Measurements from ENCODE around the gene MYLK2.
"Not testable (repeated sequence)": the region's sequence is repeated elsewhere in the genome, so short reads cannot be mapped to it uniquely, and the experiment has no call there.

MYLK2 gene

DNA sequence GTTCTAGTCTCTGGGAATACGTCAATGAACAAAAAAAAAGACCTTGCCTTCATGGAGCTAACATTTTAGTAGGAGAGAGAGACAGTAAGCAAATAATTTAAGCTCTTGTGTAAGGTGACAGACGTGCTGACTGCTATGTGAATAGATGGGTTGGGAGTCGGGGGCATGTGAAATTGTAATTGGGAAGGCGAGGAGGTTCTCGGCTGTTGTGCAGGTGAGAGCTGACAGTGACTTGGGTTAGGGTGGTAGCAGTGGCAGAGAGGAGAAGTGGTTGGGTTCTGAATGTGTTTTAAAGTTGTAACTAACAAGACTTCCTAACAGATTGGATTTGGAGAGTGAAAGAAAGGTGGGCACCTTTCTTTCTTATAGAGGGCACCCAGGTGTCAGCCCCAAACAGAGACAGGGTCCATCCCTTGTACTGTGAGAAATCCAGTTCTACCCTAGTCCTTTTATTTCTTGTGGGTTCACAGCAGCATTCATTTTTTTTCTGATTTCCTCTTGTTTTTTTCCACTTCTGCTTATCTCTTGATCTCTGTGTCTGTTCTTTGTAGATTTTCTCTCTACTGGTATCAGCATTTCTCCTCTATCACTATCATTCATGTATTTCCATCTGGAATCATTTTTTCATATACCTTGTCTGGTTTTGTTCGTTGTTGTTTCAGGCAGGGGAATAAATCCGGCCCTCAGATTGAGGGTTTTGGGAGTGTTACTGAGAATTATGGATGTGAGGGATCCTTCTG is 15.4 kb upstream of the MYLK2 start:
- H3K27me3 ChIP-seq (ENCODE audit: control insufficient read depth in 1 of 2, insufficient read depth in 2 of 2, low read length in 2 of 2), result no peaks in the 10 kb centered on the region
- H3K4me3 ChIP-seq (ENCODE audit: low read depth in 1 of 2, low read length in 2 of 2), result no peak overlapping the region
- no peaks in the 10 kb centered on the region for H3K9me3 ChIP-seq (ENCODE audit: low read length)
- H3K36me3 ChIP-seq (ENCODE audit: insufficient read depth, low read length), result no peaks in the 10 kb centered on the region
- H3K9ac ChIP-seq (ENCODE audit: low read length), result no peak overlapping the region
- no peaks in the 10 kb centered on the region for H3K4me1 ChIP-seq (ENCODE audit: insufficient read depth, low read length)
- no peak overlapping the region for H3K27ac ChIP-seq (ENCODE audit: low read depth, low read length)

DNA sequence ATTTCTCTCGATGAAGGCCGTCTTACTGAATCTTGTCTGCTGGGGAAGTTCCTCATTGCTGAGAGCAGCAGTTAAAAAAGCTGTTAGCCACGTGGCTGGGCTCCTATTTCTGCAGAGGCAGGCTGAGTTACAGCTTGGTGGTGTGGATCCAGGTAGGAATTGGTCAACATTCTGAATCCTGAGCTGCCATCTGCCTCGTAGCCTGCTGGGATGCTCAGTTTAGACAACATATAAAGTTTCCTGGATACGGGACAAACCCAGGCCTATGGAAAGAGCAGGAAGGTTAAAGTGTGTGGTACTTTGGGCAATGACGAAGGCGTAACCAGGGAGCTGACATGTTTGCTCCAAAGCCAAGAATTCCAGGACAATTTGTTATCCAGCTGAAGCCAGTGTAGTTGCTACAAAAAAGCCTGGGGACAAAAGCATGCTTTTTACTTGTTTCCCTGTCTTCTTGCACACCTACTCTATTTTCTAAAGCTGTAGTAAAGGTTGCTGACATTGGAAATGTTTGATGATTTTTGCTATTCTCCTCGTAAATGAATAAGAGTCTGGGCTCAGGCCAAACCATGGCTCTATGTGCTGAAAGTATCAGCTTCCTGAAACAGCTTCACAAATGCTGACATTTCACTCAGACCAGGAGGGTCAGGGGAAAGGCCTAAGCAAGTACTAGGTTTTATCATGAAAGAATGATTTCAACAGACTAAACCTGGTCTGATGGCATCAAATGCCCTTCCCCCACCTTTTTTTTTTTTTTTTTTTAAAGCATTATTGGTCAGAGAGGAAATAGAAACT is 12.4 kb upstream of the MYLK2 start:
- H3K27ac ChIP-seq (ENCODE audit: low read depth, low read length), result no peak overlapping the region
- no peaks in the 10 kb centered on the region for H3K9me3 ChIP-seq (ENCODE audit: low read length)
- H3K27me3 ChIP-seq (ENCODE audit: control insufficient read depth in 1 of 2, insufficient read depth in 2 of 2, low read length in 2 of 2), result no peaks in the 10 kb centered on the region
- no peaks in the 10 kb centered on the region for H3K36me3 ChIP-seq (ENCODE audit: insufficient read depth, low read length)
- no peak overlapping the region for H3K9ac ChIP-seq (ENCODE audit: low read length)
- no peaks in the 10 kb centered on the region for H3K4me1 ChIP-seq (ENCODE audit: insufficient read depth, low read length)
- no peak overlapping the region for H3K4me3 ChIP-seq (ENCODE audit: low read depth in 1 of 2, low read length in 2 of 2)

DNA sequence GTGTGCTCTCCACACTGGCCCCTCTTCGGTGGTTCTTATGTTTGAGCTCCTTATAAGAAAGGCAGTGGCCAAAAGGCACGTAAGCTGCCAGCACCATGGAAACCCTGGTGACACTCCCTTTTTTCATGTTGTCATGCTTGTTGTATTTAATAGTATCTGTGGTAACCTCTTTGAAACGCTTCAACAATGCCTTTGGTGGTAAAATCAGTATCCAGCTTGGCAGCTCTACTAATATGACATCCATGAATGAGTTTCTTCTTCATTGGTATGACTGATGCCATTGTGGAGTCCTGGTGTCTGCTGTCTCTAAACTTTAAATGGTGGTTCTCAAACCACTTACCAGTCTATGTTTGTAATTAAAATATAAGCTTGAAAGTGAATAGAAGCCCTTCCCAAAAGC is 10.7 kb upstream of the MYLK2 start:
- Histone ChIP-seq H3K27me3 (ENCODE audit: control insufficient read depth in 1 of 2, insufficient read depth in 2 of 2, low read length in 2 of 2) (no peaks in the 10 kb centered on the region), H3K9me3 (ENCODE audit: low read length) (no peaks in the 10 kb centered on the region), H3K4me3 (ENCODE audit: low read depth in 1 of 2, low read length in 2 of 2) (no peak overlapping the region), H3K36me3 (ENCODE audit: insufficient read depth, low read length) (no peaks in the 10 kb centered on the region), H3K27ac (ENCODE audit: low read depth, low read length) (no peak overlapping the region), H3K9ac (ENCODE audit: low read length) (no peak overlapping the region), H3K4me1 (ENCODE audit: insufficient read depth, low read length) (no peaks in the 10 kb centered on the region)

DNA sequence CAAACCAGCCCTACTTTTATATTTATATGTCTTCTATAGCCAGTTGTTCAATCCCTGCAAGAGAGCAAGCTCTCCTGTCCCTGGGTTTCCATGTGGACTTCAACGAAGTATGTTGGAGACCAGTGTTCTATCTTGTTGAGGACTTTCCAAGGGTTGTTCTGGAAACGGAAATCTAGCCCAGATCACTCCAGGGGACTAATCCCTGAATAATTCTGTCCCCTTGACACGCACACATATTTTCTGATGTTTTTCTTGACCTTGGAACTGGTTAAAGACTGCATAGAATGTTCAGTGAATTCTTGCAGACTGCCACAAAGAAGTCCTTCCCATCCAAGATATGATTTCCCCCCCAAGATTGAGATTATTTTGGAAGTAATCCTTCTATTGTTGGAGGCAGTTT is 9.5 kb upstream of the MYLK2 start:
- H3K9me3 ChIP-seq (ENCODE audit: low read length), result no peaks in the 10 kb centered on the region
- H3K9ac ChIP-seq (ENCODE audit: low read length), result no peak overlapping the region
- no peaks in the 10 kb centered on the region for H3K27me3 ChIP-seq (ENCODE audit: control insufficient read depth in 1 of 2, insufficient read depth in 2 of 2, low read length in 2 of 2)
- H3K27ac ChIP-seq (ENCODE audit: low read depth, low read length), result no peak overlapping the region
- H3K4me1 ChIP-seq (ENCODE audit: insufficient read depth, low read length), result no peaks in the 10 kb centered on the region
- no peak overlapping the region for H3K4me3 ChIP-seq (ENCODE audit: low read depth in 1 of 2, low read length in 2 of 2)
- no peaks in the 10 kb centered on the region for H3K36me3 ChIP-seq (ENCODE audit: insufficient read depth, low read length)

DNA sequence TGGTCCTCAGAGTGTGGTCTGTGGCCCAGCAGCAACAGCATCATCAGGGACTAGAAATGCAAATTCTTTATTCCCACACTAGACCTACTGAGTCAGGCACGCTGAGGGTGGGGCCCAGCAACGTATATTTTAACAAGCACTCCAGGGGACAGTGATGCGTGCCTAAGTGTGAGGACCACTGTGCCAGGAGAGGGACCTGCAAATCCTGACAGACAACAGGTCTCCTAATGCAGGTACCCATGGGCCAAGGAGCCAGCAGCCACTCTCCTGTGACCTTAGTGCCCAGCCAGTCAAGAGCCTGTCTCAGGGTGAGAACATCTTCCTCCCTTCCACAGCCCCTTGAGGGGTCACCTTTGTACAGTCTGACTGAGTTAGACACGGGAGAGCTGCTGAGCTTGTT is 8.0 kb upstream of the MYLK2 start:
- no peaks in the 10 kb centered on the region for H3K27me3 ChIP-seq (ENCODE audit: control insufficient read depth in 1 of 2, insufficient read depth in 2 of 2, low read length in 2 of 2)
- no peak overlapping the region for H3K27ac ChIP-seq (ENCODE audit: low read depth, low read length)
- H3K9me3 ChIP-seq (ENCODE audit: low read length), result no peaks in the 10 kb centered on the region
- H3K4me3 ChIP-seq (ENCODE audit: low read depth in 1 of 2, low read length in 2 of 2), result no peak overlapping the region
- H3K9ac ChIP-seq (ENCODE audit: low read length), result no peak overlapping the region
- H3K36me3 ChIP-seq (ENCODE audit: insufficient read depth, low read length), result no peaks in the 10 kb centered on the region
- H3K4me1 ChIP-seq (ENCODE audit: insufficient read depth, low read length), result no peaks in the 10 kb centered on the region

DNA sequence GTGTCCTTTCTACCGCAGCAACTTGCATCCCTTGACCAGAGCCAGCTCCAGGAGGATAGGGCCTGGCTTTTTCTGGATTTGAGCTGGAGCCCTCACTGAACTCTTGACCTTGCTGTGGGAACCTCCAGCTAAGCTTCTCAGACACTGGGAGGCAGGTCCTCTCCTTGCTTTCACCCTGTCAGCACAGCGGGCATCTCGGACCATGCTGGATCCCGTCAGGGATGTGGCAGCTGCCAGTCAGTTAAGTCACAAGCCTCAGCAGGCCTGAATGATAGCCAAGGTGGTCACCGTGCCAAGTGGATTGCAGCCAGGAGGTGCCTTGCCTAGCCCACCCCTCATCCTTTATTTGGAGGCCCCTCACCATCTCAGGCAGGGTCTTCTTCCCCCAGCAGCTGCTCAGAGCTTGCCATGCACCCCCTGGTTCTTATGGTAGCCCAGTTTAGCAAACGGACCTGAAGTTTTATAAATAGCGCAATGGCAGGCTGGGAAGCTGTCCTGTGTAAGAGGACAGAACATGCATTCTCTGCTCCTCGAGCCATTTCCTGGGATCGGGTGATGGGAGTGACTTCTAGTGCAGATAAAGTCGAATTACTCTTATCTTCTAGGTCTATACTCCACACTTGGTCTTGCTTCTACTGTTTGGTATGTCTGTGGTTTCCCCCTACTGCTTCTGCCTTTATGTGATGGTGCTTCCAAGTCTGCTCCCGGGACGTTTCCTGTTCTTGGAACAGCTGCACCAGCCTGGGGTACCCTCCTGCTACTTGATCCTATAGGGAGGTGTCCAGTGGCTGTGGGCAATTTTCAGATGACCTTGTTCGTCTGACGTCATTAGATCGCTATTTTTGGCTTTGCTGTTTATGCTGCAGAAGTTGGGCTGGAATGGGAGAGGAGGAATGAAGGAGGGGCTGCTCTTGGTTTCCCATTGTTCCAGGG is 7.1 kb upstream of the MYLK2 start:
- H3K9ac ChIP-seq (ENCODE audit: low read length), result no peak overlapping the region
- H3K27ac ChIP-seq (ENCODE audit: low read depth, low read length), result no peak overlapping the region
- H3K27me3 ChIP-seq (ENCODE audit: control insufficient read depth in 1 of 2, insufficient read depth in 2 of 2, low read length in 2 of 2), result no peaks in the 10 kb centered on the region
- H3K36me3 ChIP-seq (ENCODE audit: insufficient read depth, low read length), result no peaks in the 10 kb centered on the region
- no peak overlapping the region for H3K4me3 ChIP-seq (ENCODE audit: low read depth in 1 of 2, low read length in 2 of 2)
- no peaks in the 10 kb centered on the region for H3K4me1 ChIP-seq (ENCODE audit: insufficient read depth, low read length)
- no peaks in the 10 kb centered on the region for H3K9me3 ChIP-seq (ENCODE audit: low read length)

DNA sequence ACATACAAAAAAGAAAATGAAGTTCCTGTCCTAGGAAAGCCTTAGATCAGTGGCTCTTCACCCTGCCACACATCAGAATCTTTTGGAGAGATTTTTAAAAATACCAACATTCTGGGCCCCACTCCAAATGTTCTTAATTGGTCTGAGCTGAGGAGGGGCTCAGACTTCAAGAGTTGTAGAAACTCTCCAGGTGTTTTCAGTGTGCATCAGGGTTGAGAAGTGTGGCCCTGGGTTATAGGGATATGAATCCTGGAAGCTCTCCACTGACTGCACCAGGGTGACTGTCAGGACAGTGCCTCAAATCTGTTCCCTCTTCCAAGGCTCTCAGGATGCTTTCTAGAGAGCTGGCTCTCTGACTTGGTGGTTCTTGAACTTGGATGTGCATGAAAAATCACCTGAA is 5.5 kb upstream of the MYLK2 start:
- H3K27ac ChIP-seq (ENCODE audit: low read depth, low read length), result no peak overlapping the region
- H3K9me3 ChIP-seq (ENCODE audit: low read length), result no peaks in the 10 kb centered on the region
- H3K9ac ChIP-seq (ENCODE audit: low read length), result no peak overlapping the region
- no peaks in the 10 kb centered on the region for H3K4me1 ChIP-seq (ENCODE audit: insufficient read depth, low read length)
- no peak overlapping the region for H3K4me3 ChIP-seq (ENCODE audit: low read depth in 1 of 2, low read length in 2 of 2)
- H3K27me3 ChIP-seq (ENCODE audit: control insufficient read depth in 1 of 2, insufficient read depth in 2 of 2, low read length in 2 of 2), result no peaks in the 10 kb centered on the region
- H3K36me3 ChIP-seq (ENCODE audit: insufficient read depth, low read length), result no peaks in the 10 kb centered on the region

DNA sequence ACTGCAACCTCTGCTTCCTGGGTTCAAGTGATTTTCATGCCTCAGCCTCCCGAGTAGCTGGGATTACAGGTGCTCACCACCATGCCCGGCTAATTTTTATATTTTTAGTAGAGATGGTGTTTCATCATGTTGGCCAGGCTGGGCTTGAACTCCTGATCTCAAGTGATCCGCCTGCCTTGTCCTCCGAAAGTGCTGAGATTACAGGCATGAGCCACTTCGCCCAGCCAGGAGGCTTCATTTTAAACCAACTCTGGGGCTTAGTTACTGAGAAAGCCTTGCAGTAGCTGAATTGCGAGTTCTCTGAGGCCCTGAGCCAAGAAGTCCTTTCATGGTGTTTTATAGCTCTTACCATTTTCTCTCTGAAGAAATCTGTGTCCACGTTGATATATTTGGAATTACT is 5.0 kb upstream of the MYLK2 start:
- H3K4me1 ChIP-seq (ENCODE audit: insufficient read depth, low read length); H3K4me3 ChIP-seq (ENCODE audit: low read depth in 1 of 2, low read length in 2 of 2); H3K9me3 ChIP-seq (ENCODE audit: low read length); H3K27ac ChIP-seq (ENCODE audit: low read depth, low read length); H3K36me3 ChIP-seq (ENCODE audit: insufficient read depth, low read length); H3K27me3 ChIP-seq (ENCODE audit: control insufficient read depth in 1 of 2, insufficient read depth in 2 of 2, low read length in 2 of 2); H3K9ac ChIP-seq (ENCODE audit: low read length): not testable (repeated sequence)

DNA sequence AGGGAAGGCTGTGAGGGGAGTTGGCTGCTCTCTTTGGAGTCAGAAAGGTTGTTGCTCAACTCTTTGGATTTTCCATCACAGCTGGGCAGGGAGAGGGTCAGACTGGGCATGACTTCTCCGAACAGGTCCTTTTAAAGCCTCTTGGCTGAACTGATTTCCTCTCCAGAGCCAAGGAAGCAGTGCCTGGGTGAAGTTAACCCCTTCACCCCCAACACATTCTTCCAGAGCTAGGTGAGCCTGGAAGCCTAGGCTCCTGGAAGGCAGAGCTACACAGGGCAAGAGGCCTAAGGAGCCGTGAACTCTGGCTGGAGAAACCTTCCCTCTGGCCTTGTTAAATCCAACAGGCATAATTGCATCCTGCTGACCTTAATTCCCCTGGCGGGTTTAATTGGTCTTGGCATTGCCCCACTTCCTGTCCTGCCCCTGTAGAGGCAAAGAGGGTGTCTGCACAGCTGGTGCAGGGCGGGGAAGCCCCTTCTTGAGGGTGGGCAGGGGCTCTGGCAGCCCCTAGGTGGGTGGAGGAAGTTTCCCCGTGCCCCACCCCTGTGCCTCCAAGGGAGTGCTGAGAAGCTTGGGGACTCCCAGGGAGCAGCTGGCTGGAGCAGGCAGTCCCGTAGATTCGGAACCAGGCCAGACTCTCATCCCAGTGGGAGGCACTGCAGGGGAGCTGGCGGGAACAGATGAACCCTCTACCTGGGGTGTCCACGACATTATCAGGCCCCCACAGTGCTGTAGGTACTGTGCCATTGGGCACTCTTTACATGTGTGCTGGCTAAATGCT is 3.6 kb upstream of the MYLK2 start:
- Histone ChIP-seq H3K36me3 (ENCODE audit: insufficient read depth, low read length) (no peaks in the 10 kb centered on the region), H3K9me3 (ENCODE audit: low read length) (no peaks in the 10 kb centered on the region), H3K4me3 (ENCODE audit: low read depth in 1 of 2, low read length in 2 of 2) (no peak overlapping the region), H3K9ac (ENCODE audit: low read length) (no peak overlapping the region), H3K4me1 (ENCODE audit: insufficient read depth, low read length) (no peaks in the 10 kb centered on the region), H3K27ac (ENCODE audit: low read depth, low read length) (no peak overlapping the region), H3K27me3 (ENCODE audit: control insufficient read depth in 1 of 2, insufficient read depth in 2 of 2, low read length in 2 of 2) (no peaks in the 10 kb centered on the region)

DNA sequence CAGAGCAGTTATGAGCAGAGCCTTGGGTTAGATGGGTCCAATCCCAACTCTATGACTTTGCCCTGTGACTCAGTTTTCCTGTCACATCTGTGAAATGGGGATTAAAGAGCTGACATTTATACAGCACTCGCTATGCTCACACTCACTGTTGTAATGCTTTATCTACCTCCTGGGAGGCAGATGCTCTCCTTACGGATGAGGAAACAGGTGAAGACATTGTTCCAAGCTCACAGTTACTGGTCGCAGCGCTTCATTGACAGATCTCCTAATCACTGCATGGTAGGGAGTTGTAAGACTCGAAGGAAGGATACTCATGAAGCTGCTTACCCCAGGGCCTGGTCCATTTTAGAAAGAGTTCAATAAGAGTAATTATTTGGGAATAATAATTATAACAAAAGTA is 2.9 kb upstream of the MYLK2 start:
- H3K27me3 ChIP-seq (ENCODE audit: control insufficient read depth in 1 of 2, insufficient read depth in 2 of 2, low read length in 2 of 2), result no peaks in the 10 kb centered on the region
- no peaks in the 10 kb centered on the region for H3K9me3 ChIP-seq (ENCODE audit: low read length)
- H3K27ac ChIP-seq (ENCODE audit: low read depth, low read length), result no peak overlapping the region

DNA sequence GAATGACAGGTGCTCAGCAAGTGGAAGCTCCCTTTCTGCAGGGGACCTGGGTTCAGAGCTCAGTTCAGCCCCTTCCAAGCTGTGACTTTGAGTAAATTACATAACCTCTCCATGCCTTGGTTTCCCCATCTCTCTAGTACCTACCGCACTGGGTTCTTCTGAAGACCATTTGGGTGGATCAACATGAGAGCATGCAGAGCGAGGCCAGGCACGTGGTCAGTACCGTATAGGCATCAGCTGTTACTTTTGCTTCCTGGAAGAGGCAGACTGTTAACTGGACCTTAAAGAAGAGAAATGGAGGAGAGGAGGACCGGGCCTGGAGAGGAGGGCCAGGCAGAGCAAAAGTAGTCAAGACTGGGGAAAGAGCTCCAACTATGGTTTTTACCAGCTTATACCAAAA is 1.7 kb upstream of the MYLK2 start:
- Histone ChIP-seq H3K4me1 (ENCODE audit: insufficient read depth, low read length) (peaks cover 4% of the 10 kb centered on the region), H3K9me3 (ENCODE audit: low read length) (no peaks in the 10 kb centered on the region), H3K9ac (ENCODE audit: low read length) (no peak overlapping the region), H3K27ac (ENCODE audit: low read depth, low read length) (no peak overlapping the region), H3K36me3 (ENCODE audit: insufficient read depth, low read length) (no peaks in the 10 kb centered on the region), H3K27me3 (ENCODE audit: control insufficient read depth in 1 of 2, insufficient read depth in 2 of 2, low read length in 2 of 2) (no peaks in the 10 kb centered on the region), H3K4me3 (ENCODE audit: low read depth in 1 of 2, low read length in 2 of 2) (no peak overlapping the region)

More for the DNA sequence above, 2.9 kb upstream of the MYLK2 start:
- Histone ChIP-seq H3K4me3 (ENCODE audit: low read depth in 1 of 2, low read length in 2 of 2) (no peak overlapping the region), H3K9ac (ENCODE audit: low read length) (no peak overlapping the region), H3K36me3 (ENCODE audit: insufficient read depth, low read length) (no peaks in the 10 kb centered on the region), H3K4me1 (ENCODE audit: insufficient read depth, low read length) (no peaks in the 10 kb centered on the region)

Data from muscle layer of colon (tissue), 2 donors.